D721Med (cell line): Measurements from ENCODE around the gene GHITM.
A peak's percentile ranks its signal among the peaks of the same experiment; 100 is the strongest.

Experiments
- DNase-seq: peaks from one replicate; pipeline ENCODE4 v3.0.0; 2011; ENCODE audit warnings: low spot score; ENCODE audit not compliant: insufficient read length
- FAIRE-seq: peaks from 2 replicates; lab custom pipeline; 2011; peaks lifted over from hg19 to GRCh38; lab: Jason Lieb, UNC
- CTCF ChIP-seq: IDR thresholded peaks from 2 replicates; pipeline ENCODE4 v1.5.1; 2012; ENCODE audit warnings: mild to moderate bottlenecking, control low read depth; ENCODE audit not compliant: insufficient read depth; ENCODE audit errors: missing control alignments

Gene GHITM

GRCh38 chr10:84191106-84191505 lies 51.8 kb downstream of the GHITM start:
- no peak for TF ChIP-seq CTCF
- DNase-seq (no peak), FAIRE-seq (no peak)

GRCh38 chr10:84193327-84193726 lies 54.0 kb downstream of the GHITM start:
- no peak for DNase-seq
- no peak for TF ChIP-seq CTCF
- FAIRE-seq = no peak

- DNase-seq (no peak), FAIRE-seq (no peak)
- no peak for TF ChIP-seq CTCF
Observed at GRCh38 chr10:84193846-84194423, 54.6 kb downstream of the GHITM start.

GRCh38 chr10:84194424-84195043 lies 55.2 kb downstream of the GHITM start, which contains the start of gene CDHR1:
TSS of gene CDHR1 (plus strand) at chr10:84194537. CDS start at chr10:84194761, 224 bp downstream.
- FAIRE-seq (no peak), DNase-seq (peak; percentile 91)
- no peak for TF ChIP-seq CTCF

GRCh38 chr10:84195044-84195830 lies 55.9 kb downstream of the GHITM start:
- TF ChIP-seq CTCF = no peak
- FAIRE-seq (no peak), DNase-seq (no peak)

GRCh38 chr10:84196083-84196482 lies 56.8 kb downstream of the GHITM start:
- FAIRE-seq (no peak), DNase-seq (no peak)
- TF ChIP-seq CTCF = no peak
